GM19099 (cell line): ENCODE results near the gene SLC27A1.

ENCODE experiments used
- POLR2A ChIP-seq: IDR thresholded peaks from 3 replicates; pipeline ENCODE4 v1.6.1; 2011; ENCODE audit warnings: low read depth; ENCODE audit not compliant: insufficient read length; ENCODE audit errors: extremely low read depth

SLC27A1 gene

GRCh38 chr19:17470068-17470841 lies at the start of gene SLC27A1:
Gene SLC27A1, plus strand, starts transcription at chr19:17470524. Its CDS starts 17 bp downstream, at chr19:17470541.
- no peak for TF ChIP-seq POLR2A

- no peak for TF ChIP-seq POLR2A
Measured at GRCh38 chr19:17421942-17422341, 48.4 kb upstream of the SLC27A1 start.

DNA sequence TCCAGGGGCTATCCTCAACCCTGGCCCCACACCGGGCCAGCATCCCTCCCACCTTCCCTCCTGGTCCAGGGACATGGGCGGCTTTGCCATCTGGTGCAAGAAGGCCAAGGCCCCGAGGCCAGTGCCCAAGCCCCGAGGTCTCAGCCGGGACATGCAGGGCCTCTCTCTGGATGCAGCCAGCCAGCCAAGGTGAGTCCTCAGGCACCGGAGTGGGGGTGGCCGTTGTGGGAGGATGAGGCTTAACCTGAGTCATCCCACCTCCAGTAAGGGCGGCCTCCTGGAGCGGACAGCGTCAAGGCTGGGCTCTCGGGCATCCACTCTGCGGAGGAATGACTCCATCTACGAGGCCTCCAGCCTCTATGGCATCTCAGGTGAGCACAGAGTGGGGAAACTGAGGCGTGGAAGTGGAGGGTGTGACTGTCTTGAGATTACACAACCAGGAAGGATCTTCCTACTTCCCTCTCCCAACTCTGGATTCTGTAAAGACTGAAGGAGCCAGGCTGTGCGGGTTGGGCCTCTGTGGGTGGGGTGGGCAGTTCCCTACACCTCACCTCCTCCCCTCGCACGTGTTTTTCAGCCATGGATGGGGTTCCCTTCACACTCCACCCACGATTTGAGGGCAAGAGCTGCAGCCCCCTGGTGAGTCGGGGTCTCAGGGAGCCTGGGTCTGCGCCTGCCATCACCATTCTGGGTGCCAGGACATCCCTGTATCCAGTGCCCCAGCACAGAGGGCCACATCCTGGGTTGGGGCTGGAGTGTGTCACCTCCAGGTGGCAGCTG lies 46.7 kb upstream of the SLC27A1 start:
- TF ChIP-seq POLR2A: no peak

GRCh38 chr19:17424743-17425365 lies 45.5 kb upstream of the SLC27A1 start:
- TF ChIP-seq POLR2A: no peak

DNA sequence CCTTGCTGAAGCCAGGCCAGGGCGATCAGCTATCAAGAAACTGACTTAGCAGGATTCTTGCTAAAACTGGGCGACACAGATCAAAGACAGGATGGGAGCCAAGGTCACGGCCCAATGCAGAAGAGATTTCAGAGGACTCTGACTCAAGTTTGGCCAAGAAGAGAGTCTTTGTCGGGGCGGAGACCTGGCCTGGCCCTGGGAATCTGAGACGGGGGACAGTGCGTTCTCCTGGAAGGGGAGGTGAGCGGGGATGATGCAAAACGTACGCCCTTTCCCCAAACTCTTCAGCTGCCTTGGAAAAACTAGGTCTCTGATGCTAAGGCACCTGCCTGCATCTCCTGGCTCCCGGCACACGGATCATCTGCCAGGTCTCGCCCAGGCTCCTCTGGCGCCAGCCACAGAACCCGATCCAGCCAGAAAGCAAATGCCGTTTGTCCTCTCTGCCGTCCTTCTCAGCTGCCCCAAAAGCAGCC lies 40.6 kb upstream of the SLC27A1 start:
- no peak for TF ChIP-seq POLR2A

- no peak for TF ChIP-seq POLR2A
Measured at GRCh38 chr19:17431417-17431816, 38.9 kb upstream of the SLC27A1 start.

DNA sequence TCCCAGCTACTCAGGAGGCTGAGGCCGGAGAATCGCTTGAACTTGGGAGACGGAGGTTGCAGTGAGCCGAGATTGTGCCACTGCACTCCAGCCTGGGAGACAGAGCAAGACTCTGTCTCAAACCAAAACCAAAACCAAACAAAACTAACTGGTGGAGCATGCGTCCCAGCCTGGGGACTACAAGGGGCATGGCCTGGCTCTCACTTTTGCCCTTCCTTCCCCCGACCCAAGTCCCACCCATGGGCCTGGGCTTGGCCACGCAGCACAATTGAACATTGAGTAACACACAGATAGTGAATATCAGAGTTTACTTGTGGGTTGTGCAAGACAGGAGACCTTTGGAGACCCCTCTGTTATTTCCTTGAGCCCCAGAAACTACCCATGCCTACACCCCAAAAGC lies 35.1 kb upstream of the SLC27A1 start:
- TF ChIP-seq POLR2A: no peak

GRCh38 chr19:17436094-17436873 lies 34.0 kb upstream of the SLC27A1 start:
- no peak for TF ChIP-seq POLR2A

GRCh38 chr19:17436874-17437267 lies 33.5 kb upstream of the SLC27A1 start:
- no peak for TF ChIP-seq POLR2A

- TF ChIP-seq POLR2A: no peak
Measured at GRCh38 chr19:17441241-17442021, 28.9 kb upstream of the SLC27A1 start.

DNA sequence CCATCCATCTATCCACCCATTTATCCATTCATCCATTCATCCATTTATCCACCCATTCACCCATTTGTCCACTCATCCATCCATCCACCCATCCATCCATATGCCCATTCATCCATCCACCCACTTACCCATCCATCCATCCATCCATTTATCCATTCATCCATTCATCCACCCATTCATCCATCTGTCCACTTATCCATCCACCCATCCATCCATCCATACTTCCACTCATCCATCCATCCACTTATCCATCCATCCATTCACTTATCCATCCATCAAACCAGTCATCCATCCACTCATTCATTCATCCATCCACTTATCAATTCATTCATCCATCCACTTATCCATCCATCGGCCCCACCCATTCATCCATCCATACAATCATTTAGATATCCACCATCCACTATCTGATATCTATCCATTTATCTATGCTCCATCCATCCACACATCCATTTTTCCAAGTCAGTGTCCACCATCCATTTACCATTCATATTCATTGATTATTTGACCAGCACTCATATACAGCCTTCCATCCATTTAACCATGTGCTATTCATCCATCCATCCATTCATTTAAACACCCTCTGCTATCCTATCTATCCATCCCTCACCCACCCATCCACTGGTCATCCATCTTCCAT lies 24.7 kb upstream of the SLC27A1 start:
- no peak for TF ChIP-seq POLR2A

GRCh38 chr19:17447704-17448130 lies 22.6 kb upstream of the SLC27A1 start:
- TF ChIP-seq POLR2A: no peak

DNA sequence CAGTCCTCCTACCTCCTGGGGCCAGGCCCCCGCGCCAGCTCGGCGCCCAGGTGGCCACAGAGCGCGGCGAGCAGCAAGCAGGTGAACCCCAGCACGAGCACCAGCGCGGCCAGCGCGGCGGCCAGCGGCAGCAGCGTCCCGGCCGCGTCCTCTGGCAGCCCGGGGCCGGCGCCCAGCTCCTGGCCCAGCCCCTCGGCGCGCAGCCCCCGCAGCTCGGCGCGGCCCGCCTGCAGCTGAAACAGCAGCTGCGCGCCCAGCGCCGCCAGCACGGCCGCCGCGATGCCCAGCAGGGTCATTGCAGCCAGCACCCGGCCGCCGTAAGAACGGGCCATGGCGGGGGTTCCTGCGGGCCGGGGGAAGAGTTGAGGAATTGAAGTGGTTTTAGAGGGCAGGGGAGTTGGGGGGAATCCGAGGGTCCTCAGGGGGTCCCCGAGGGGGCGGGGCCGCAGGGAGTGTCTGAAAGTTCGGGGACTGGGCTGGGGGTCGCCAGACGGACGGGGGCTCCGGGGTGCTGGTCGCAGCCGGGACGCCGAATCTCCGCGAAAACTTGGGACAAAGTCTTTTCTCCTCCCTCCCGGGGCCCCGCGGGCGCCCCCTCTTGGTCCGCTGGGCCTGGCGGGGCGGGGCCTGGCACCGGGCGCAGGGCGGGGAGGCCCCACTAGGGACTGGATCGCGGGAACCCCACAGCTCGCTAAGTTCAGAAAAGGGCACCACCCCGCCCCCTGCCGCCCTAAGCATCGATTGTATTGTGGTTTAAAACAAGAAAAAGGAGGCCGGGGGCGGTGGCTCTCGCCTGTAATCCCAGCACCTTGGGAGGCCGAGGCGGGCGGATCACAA lies 22.0 kb upstream of the SLC27A1 start, which contains the start of gene TMEM221:
TSS of gene TMEM221 (minus strand) at position 538 of the 837 bp plus-strand sequence. CDS start at position 332, 206 bp downstream.
- TF ChIP-seq POLR2A: no peak
